Endothelial cell (in vitro differentiated cells): ENCODE measurements around the gene PRKAG2. TPM values are rescaled to one million over a fixed set of nuclear protein-coding genes. Genes with fewer than 3 reads are reported as not detected.
A peak's percentile ranks its signal among the peaks of the same experiment; 100 is the strongest.

ENCODE experiments used
- DNase-seq: peaks from one replicate; pipeline ENCODE4 v3.0.0; 2021; ENCODE audit warnings: low spot score
- H3K27ac Mint-ChIP-seq: one replicate; pipeline ENCODE4 v1.8.0; 2021; ENCODE audit warnings: mixed read lengths, inconsistent platforms; ENCODE audit not compliant: unreplicated experiment
- H3K27me3 Mint-ChIP-seq: one replicate; pipeline ENCODE4 v1.8.0; 2021; ENCODE audit warnings: mild to moderate bottlenecking, moderate library complexity, mixed read lengths, inconsistent platforms; ENCODE audit not compliant: unreplicated experiment
- H3K36me3 Mint-ChIP-seq: one replicate; pipeline ENCODE4 v1.8.0; 2021; ENCODE audit warnings: mild to moderate bottlenecking, low read depth, mixed read lengths, inconsistent platforms; ENCODE audit not compliant: unreplicated experiment
- H3K4me1 Mint-ChIP-seq: one replicate; pipeline ENCODE4 v1.8.0; 2021; ENCODE audit warnings: mild to moderate bottlenecking, mixed read lengths, inconsistent platforms; ENCODE audit not compliant: unreplicated experiment
- H3K4me3 Mint-ChIP-seq: one replicate; pipeline ENCODE4 v1.8.0; 2021; ENCODE audit warnings: mild to moderate bottlenecking, mixed read lengths, inconsistent platforms; ENCODE audit not compliant: unreplicated experiment
- H3K9me3 Mint-ChIP-seq: one replicate; pipeline ENCODE4 v1.8.0; 2021; ENCODE audit warnings: mixed read lengths, inconsistent platforms; ENCODE audit not compliant: unreplicated experiment
- total RNA-seq: library from RNA; stranded (reverse); fragmentation: NEBNext Ultra II Directional; extraction: Animal tissue kit (Norgen Biotek cat#: 25700); gene quantifications from one replicate; pipeline ENCODE4 v1.2.1, GENCODE V29; 2021; ENCODE audit not compliant: unreplicated experiment
- TF ChIP-seq, protein P1 (sequence below): fragments of 200-600 bp; sonication (generic); IDR thresholded peaks from one replicate; pipeline ENCODE4 v1.5.0; 2021; ENCODE audit warnings: antibody characterized with exemption; ENCODE audit not compliant: unreplicated experiment

Gene PRKAG2
- total RNA-seq, 1 donor from 2014 or later = 16.0 TPM

DNA sequence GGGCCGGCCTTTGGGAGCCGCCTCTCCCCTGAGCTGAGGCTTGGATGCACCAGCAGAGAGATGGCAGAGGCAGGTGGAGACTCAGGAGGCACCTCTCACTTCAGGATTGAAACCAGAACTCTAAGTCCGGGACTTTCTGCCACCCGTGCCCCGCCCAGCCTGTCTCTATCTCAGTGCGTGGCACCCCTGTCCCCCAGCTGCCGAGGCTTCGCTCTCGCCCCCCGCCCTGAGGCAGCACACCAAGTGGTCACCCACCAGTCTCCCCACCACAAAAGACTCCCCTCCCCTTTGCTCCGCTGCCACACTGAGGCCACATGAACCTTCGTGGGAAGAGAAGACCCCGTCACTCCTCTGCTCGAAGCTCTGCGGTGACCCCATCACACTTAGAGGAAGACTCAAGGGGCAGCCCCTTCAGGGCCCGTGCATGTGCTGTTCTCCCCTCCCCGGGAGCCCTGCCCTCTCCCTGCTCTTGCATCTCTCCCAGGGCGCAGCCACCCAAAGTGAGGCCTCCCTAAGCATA is 166.7 kb downstream of the PRKAG2 start:
- Mint-ChIP-seq H3K4me3 (no peak overlapping the region), H3K4me1 (peaks cover 5% of the 10 kb centered on the region), H3K9me3 (no peaks in the 10 kb centered on the region), H3K36me3 (no peaks in the 10 kb centered on the region), H3K27ac (no peak overlapping the region), H3K27me3 (peaks cover 10% of the 10 kb centered on the region)
- TF ChIP-seq, protein P1, sequence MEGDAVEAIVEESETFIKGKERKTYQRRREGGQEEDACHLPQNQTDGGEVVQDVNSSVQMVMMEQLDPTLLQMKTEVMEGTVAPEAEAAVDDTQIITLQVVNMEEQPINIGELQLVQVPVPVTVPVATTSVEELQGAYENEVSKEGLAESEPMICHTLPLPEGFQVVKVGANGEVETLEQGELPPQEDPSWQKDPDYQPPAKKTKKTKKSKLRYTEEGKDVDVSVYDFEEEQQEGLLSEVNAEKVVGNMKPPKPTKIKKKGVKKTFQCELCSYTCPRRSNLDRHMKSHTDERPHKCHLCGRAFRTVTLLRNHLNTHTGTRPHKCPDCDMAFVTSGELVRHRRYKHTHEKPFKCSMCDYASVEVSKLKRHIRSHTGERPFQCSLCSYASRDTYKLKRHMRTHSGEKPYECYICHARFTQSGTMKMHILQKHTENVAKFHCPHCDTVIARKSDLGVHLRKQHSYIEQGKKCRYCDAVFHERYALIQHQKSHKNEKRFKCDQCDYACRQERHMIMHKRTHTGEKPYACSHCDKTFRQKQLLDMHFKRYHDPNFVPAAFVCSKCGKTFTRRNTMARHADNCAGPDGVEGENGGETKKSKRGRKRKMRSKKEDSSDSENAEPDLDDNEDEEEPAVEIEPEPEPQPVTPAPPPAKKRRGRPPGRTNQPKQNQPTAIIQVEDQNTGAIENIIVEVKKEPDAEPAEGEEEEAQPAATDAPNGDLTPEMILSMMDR = no peak
- no peak for DNase-seq

DNA sequence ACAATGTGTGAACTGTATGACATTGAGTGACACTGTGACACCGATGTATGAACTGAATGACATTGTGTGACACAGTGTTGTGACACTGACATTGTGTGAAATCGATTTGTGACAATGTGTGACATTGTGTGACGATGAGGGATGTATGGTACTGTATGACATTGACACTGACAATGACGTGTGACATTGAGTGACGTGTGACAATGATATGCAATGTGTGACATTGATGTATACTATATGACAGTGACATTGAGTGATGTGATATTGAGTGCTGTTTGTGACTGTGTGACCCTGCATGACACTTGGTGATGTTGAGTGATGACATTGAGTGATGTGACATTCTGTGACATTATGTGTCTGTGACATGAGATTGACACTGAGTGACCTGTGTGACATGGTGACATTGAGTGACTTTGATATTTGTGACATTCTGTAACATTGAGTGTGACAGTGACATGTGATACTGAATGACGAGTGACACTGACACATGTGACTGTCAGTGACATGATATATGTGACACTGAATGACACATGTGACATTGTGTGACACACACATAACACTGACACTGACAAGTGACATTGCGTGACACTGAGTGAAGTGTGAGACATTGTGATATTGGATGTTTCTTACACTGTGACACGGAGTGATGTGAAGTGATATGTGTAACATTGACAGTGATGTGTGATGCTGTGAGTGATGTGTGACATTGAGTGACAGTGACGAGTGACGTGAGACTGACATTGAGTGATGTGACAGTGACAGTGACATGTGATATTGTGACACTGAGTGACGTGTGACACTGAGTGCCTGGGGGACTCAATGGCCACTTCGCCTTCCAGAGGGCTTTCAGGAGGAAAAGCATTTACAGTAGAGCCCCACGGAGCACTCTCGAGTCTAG is 167.5 kb downstream of the PRKAG2 start:
- DNase-seq = no peak
- TF ChIP-seq, protein P1 = no peak
- H3K36me3 Mint-ChIP-seq = no peaks in the 10 kb centered on the region
- H3K9me3 Mint-ChIP-seq = no peaks in the 10 kb centered on the region
- no peak overlapping the region for H3K4me3 Mint-ChIP-seq
- peaks cover 7% of the 10 kb centered on the region for H3K4me1 Mint-ChIP-seq
- H3K27me3 Mint-ChIP-seq = peaks cover 10% of the 10 kb centered on the region
- H3K27ac Mint-ChIP-seq = no peak overlapping the region

DNA sequence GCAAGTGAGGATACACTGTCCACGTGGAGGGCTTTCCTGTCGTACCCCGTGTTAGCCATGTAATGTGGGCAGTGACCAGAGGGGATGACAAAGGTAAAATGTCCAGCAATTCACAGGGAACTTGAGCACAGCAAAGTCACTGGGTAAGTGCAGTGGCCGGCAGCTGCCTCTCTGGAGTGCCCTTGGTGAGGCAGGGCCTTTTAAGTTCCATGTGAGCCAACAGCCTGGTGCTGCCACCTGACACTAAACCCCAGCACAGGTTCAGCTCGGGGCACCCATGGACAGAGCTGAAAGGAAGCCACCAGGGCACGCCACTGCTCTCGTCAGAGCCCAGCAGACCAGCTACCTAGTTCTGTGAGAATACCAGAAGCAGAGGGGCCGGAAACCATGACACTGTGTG is 168.3 kb downstream of the PRKAG2 start:
- Mint-ChIP-seq H3K27ac (no peak overlapping the region), H3K4me3 (no peak overlapping the region), H3K36me3 (no peaks in the 10 kb centered on the region), H3K27me3 (peaks cover 10% of the 10 kb centered on the region), H3K4me1 (peaks cover 7% of the 10 kb centered on the region), H3K9me3 (no peaks in the 10 kb centered on the region)
- DNase-seq = no peak
- TF ChIP-seq, protein P1 = no peak

- TF ChIP-seq, protein P1 = peak; percentile 13
- no peak for DNase-seq
- peaks cover 7% of the 10 kb centered on the region for H3K4me1 Mint-ChIP-seq
- H3K36me3 Mint-ChIP-seq = no peaks in the 10 kb centered on the region
- H3K27me3 Mint-ChIP-seq = peaks cover 10% of the 10 kb centered on the region
- H3K27ac Mint-ChIP-seq = no peak overlapping the region
- H3K4me3 Mint-ChIP-seq = no peak overlapping the region
- no peaks in the 10 kb centered on the region for H3K9me3 Mint-ChIP-seq
These were observed 169.2 kb downstream of the PRKAG2 start for GRCh38 chr7:151707757-151708156.

DNA sequence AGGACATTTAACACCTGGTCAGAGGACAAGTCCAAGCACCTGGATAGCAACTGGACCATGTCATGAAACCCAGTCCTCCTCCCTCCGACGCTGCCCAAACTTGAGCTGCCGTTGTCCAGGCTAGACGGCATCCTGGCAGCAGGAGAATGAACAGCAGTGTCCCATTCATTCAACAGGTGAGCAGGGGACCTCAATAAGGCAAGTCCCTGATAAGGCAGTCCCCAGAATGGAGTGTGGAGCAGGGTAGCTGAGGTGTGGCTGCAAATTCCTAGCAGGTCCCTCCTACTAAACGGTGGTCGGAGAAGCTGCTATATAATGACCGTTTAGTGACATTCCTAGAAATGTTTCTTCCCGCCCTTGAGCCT is 169.8 kb downstream of the PRKAG2 start:
- Mint-ChIP-seq H3K4me3 (no peak overlapping the region), H3K9me3 (no peaks in the 10 kb centered on the region), H3K4me1 (peaks cover 7% of the 10 kb centered on the region), H3K36me3 (no peaks in the 10 kb centered on the region), H3K27me3 (peaks cover 10% of the 10 kb centered on the region), H3K27ac (no peak overlapping the region)
- DNase-seq = no peak
- TF ChIP-seq, protein P1 = no peak
